K562 (cell line): Measurements from ENCODE around the gene UBE2G2. TPM values are rescaled to one million over a fixed set of nuclear protein-coding genes. Genes with fewer than 3 reads are reported as not detected.

Source experiments
- BACH1 ChIP-seq: fragments of 200-800 bp; sonication (Bioruptor generic); IDR thresholded peaks from 2 replicates; pipeline ENCODE4 v1.6.1; 2016; ENCODE audit warnings: missing genetic modification characterization, missing compliant biosample characterization
- CBX1 ChIP-seq: sonication (generic); IDR thresholded peaks from 2 replicates; pipeline ENCODE4 v1.6.1; 2016; ENCODE audit warnings: antibody characterized with exemption, low read depth, mild to moderate bottlenecking
- CHD2 ChIP-seq: IDR thresholded peaks from 2 replicates; pipeline ENCODE4 v1.6.1; 2011; ENCODE audit warnings: low read depth, low read length
- E4F1 ChIP-seq: fragments of 250-450 bp; sonication (Bioruptor Pico); IDR thresholded peaks from 2 replicates; pipeline ENCODE4 v1.5.0; 2021; ENCODE audit warnings: mild to moderate bottlenecking, borderline replicate concordance
- ELF4 ChIP-seq: fragments of 450-650 bp; formaldehyde crosslinking; IDR thresholded peaks from 2 replicates; pipeline ENCODE4 v1.4.0; 2022; ENCODE audit warnings: missing genetic modification characterization
- FOS ChIP-seq: IDR thresholded peaks from 3 replicates; pipeline ENCODE4 v1.6.1; 2011; ENCODE audit not compliant: insufficient read length; ENCODE audit errors: extremely low read depth
- HDAC2 ChIP-seq: fragments of 450-650 bp; IDR thresholded peaks from 2 replicates; pipeline ENCODE4 v1.6.1; 2016; ENCODE audit warnings: mild to moderate bottlenecking
- HNRNPLL ChIP-seq: fragments of 200-400 bp; formaldehyde crosslinking; IDR thresholded peaks from 2 replicates; pipeline ENCODE4 v1.6.1; 2017; ENCODE audit warnings: low read length, low read depth, mild to moderate bottlenecking; ENCODE audit not compliant: poor library complexity, severe bottlenecking
- IRF1 ChIP-seq: sonication (generic); formaldehyde crosslinking; IDR thresholded peaks from 2 replicates; pipeline ENCODE4 v1.8.0; 2022; ENCODE audit warnings: missing genetic modification reagents, mild to moderate bottlenecking, borderline replicate concordance
- JUN ChIP-seq, 2 experiments: sonication (generic) in 1 of 2; formaldehyde crosslinking in 1 of 2; IDR thresholded peaks; 2 replicates each; pipeline versions ENCODE4 v1.6.1 to v1.8.0; 2012 to 2022; ENCODE audit warnings: borderline replicate concordance in 2 of 2, mild to moderate bottlenecking in 2 of 2, improper control_type of control experiment in 1 of 2, low read depth in 1 of 2, low read length in 1 of 2, missing genetic modification reagents in 1 of 2
- MCM5 ChIP-seq: fragments of 450-650 bp; IDR thresholded peaks from 2 replicates; pipeline ENCODE4 v1.6.1; 2016; ENCODE audit warnings: low read depth
- MNT ChIP-seq, 2 experiments: fragments of 450-650 bp; conservative IDR thresholded peaks; 2 replicates each; pipeline ENCODE4 v1.6.1; 2017; ENCODE audit warnings: mild to moderate bottlenecking in 2 of 2, moderate library complexity in 2 of 2
- NCOA6 ChIP-seq: fragments of 450-650 bp; IDR thresholded peaks from 2 replicates; pipeline ENCODE4 v1.6.1; 2017; ENCODE audit warnings: mild to moderate bottlenecking
- POLR3A ChIP-seq: IDR thresholded peaks from 2 replicates; pipeline ENCODE4 v1.6.1; 2011; ENCODE audit warnings: borderline replicate concordance, mild to moderate bottlenecking, moderate library complexity; ENCODE audit not compliant: insufficient read length, insufficient read depth; ENCODE audit errors: extremely low read depth
- SUPT5H ChIP-seq: fragments of 450-650 bp; IDR thresholded peaks from 2 replicates; pipeline ENCODE4 v1.6.1; 2016
- ZBTB26 ChIP-seq: fragments of 450-650 bp; formaldehyde crosslinking; IDR thresholded peaks from 2 replicates; pipeline ENCODE4 v1.4.0; 2022; ENCODE audit warnings: missing genetic modification characterization
- ZFP30 ChIP-seq: fragments of 250-450 bp; sonication (Bioruptor Pico); IDR thresholded peaks from 2 replicates; pipeline ENCODE4 v1.8.0; 2022; ENCODE audit warnings: moderate library complexity, mild to moderate bottlenecking, inconsistent platforms, borderline replicate concordance
- ZNF395 ChIP-seq: fragments of 200-800 bp; sonication (Bioruptor generic); IDR thresholded peaks from 2 replicates; pipeline ENCODE4 v1.6.1; 2017; ENCODE audit warnings: missing genetic modification characterization, missing compliant biosample characterization
- ZNF699 ChIP-seq: fragments of 250-450 bp; sonication (Bioruptor Pico); IDR thresholded peaks from 2 replicates; pipeline ENCODE4 v1.8.0; 2021; ENCODE audit warnings: mild to moderate bottlenecking, moderate library complexity; ENCODE audit not compliant: insufficient replicate concordance
- polyA plus RNA-seq, 8 experiments: library from polyadenylated mRNA; depleted of rRNA in 4 of 8; stranded (reverse) in 5 of 8; unstranded in 3 of 8; fragments of >200 nt; fragmentation: Nextera tagmentation in 2 of 8; fragmentation: Illumina TruSeq in 1 of 8; extraction: Ambion mirVana in 2 of 8; extraction: Trizol in 1 of 8; gene quantifications; 2 replicates each; pipeline versions ENCODE4 v1.2.1 to v1.2.3, GENCODE V29; 2011 to 2014; ENCODE audit warnings: inconsistent platforms in 1 of 8, missing spikeins in 1 of 8
- total RNA-seq, 7 experiments: library from RNA; depleted of rRNA in 6 of 7; stranded (reverse); fragments of >200 nt in 6 of 7; fragmentation: Illumina TruSeq in 2 of 7; extraction: Trizol in 2 of 7; gene quantifications; 2 replicates each; pipeline versions ENCODE4 v1.2.1 to v1.2.3, GENCODE V29; 2011 to 2021; ENCODE audit warnings: low replicate concordance in 1 of 7

Gene UBE2G2
- total and polyA plus RNA-seq, 9 of the 15 experiments (the other 6 are each of a cell fraction or from before 2014, with no cell fraction given), result 47.5 to 225 (median 140) TPM

- TF ChIP-seq MNT (conservative IDR thresholded peaks at IDR 0.05), result no peak
- peak; percentile 55; the same call in 1 of the 2 replicates for TF ChIP-seq SUPT5H
- peak; percentile 82; the same call in 1 of the 2 replicates for TF ChIP-seq ELF4
- peak; percentile 78 for TF ChIP-seq ZNF699 (CRISPR knock-in tag)
- TF ChIP-seq MCM5, result no peak
- no peak for TF ChIP-seq IRF1 (CRISPR knock-in tag)
- 0 out of 2 replicates have a peak, but pooled peaks have one; percentile 23 for TF ChIP-seq ZBTB26
- TF ChIP-seq FOS, result peak; percentile 12
- TF ChIP-seq POLR3A, result no peak
- peak; percentile 9 for TF ChIP-seq HNRNPLL
- TF ChIP-seq JUN (IDR thresholded peaks at IDR 0.05; ENCODE audit: borderline replicate concordance, low read depth, low read length), result no peak; the same call in 1 of the 2 replicates
- no peak for TF ChIP-seq JUN (CRISPR knock-in tag; IDR thresholded peaks at IDR 0.05; ENCODE audit: borderline replicate concordance)
- TF ChIP-seq NCOA6, result no peak
- no peak for TF ChIP-seq HDAC2
- TF ChIP-seq ZFP30 (CRISPR knock-in tag), result no peak
- TF ChIP-seq E4F1, result peak; percentile 77; the same call in 1 of the 2 replicates
- peak; percentile 96 for TF ChIP-seq BACH1 (tag)
- no peak for TF ChIP-seq CHD2
- peak; percentile 74; the same call in 1 of the 2 replicates for TF ChIP-seq CBX1
- peak; percentile 100 for TF ChIP-seq ZNF395
Observed at GRCh38 chr21:44817914-44818639, 16.5 kb upstream of the UBE2G2 start, which contains the start of gene SUMO3 (continued).
